SU-DHL-6 (cell line): ENCODE data around the gene ADCY10.

Experiments used
- H2AFZ ChIP-seq: fragments of 200-600 bp; sonication (generic); 2 replicates; pipeline ENCODE4 v1.6.1; 2014; ENCODE audit warnings: low read depth, mild to moderate bottlenecking, moderate library complexity, mixed read lengths, antibody characterized with exemption, low read length; ENCODE audit not compliant: severe bottlenecking
- H3F3A ChIP-seq: fragments of 200-600 bp; shearing (Covaris generic); 2 replicates; pipeline ENCODE4 v1.6.0; 2016; ENCODE audit warnings: antibody characterized with exemption, mild to moderate bottlenecking; ENCODE audit not compliant: insufficient read depth
- H3K27ac ChIP-seq: fragments of 200-600 bp; sonication (generic); 2 replicates; pipeline ENCODE4 v1.5.1; 2016; ENCODE audit warnings: low read depth, mild to moderate bottlenecking, low read length, moderate library complexity, mixed read lengths
- H3K27me3 ChIP-seq: fragments of 200-600 bp; sonication (generic), shearing (Covaris generic); 2 replicates; pipeline ENCODE4 v1.6.0; 2014; ENCODE audit warnings: mild to moderate bottlenecking, low read length
- H3K36me3 ChIP-seq: fragments of 200-600 bp; sonication (generic); 2 replicates; pipeline ENCODE4 v1.6.1; 2014; ENCODE audit warnings: mild to moderate bottlenecking, low read length, mixed read lengths
- H3K4me2 ChIP-seq: fragments of 300-600, 200-600 bp; shearing (Covaris generic), sonication (generic); 2 replicates; pipeline ENCODE4 v1.6.0; 2014; ENCODE audit warnings: low read length, low read depth, mild to moderate bottlenecking; ENCODE audit not compliant: poor library complexity, severe bottlenecking
- H3K4me3 ChIP-seq: fragments of 200-600 bp; sonication (generic); 2 replicates; pipeline ENCODE4 v1.5.1; 2014; ENCODE audit warnings: antibody characterized with exemption, low read length, mild to moderate bottlenecking, mixed read lengths; ENCODE audit not compliant: insufficient read depth, poor library complexity, severe bottlenecking
- H3K79me2 ChIP-seq: fragments of 200-600 bp; sonication (generic); 2 replicates; pipeline ENCODE4 v1.6.1; 2014; ENCODE audit warnings: mild to moderate bottlenecking, low read length, moderate library complexity; ENCODE audit not compliant: insufficient read depth
- H3K9ac ChIP-seq: fragments of 200-600 bp; sonication (generic); 2 replicates; pipeline ENCODE4 v1.7.0; 2014; ENCODE audit warnings: mild to moderate bottlenecking, low read length
- H3K9me2 ChIP-seq: fragments of 200-600 bp; sonication (generic); replicated peaks from 2 replicates; pipeline ENCODE4 v1.6.1; 2014; ENCODE audit warnings: low read length; ENCODE audit not compliant: insufficient read depth
- H3K9me3 ChIP-seq: fragments of 200-600 bp; sonication (generic); 2 replicates; pipeline ENCODE4 v1.6.1; 2014; ENCODE audit warnings: low read length, mixed read lengths; ENCODE audit not compliant: insufficient read depth
- H4K20me1 ChIP-seq: fragments of 200-600 bp; sonication (generic); 2 replicates; pipeline ENCODE4 v1.6.1; 2014; ENCODE audit warnings: low read depth, mild to moderate bottlenecking, antibody characterized with exemption, low read length, moderate library complexity, mixed read lengths
- EZH2phosphoT487 ChIP-seq: fragments of 200-600 bp; sonication (generic), shearing (Covaris generic); conservative IDR thresholded peaks from 2 replicates; pipeline ENCODE4 v1.6.1; 2018; ENCODE audit warnings: mild to moderate bottlenecking, antibody characterized with exemption, low read length, moderate library complexity, mixed read lengths
- TF ChIP-seq, protein P1 (sequence below): fragments of 200-600 bp; sonication (generic); IDR thresholded peaks from one replicate; pipeline ENCODE4 v1.5.1; 2017; ENCODE audit warnings: antibody characterized with exemption, mild to moderate bottlenecking, low read length, moderate library complexity; ENCODE audit not compliant: insufficient read depth, poor library complexity, severe bottlenecking

Gene ADCY10

GRCh38 chr1:167782946-167783345 lies 131.0 kb downstream of the ADCY10 start:
- Histone ChIP-seq H3K36me3 (no peaks in the 10 kb centered on the region), H3K79me2 (no peaks in the 10 kb centered on the region), H4K20me1 (no peaks in the 10 kb centered on the region), H3K9me3 (no peaks in the 10 kb centered on the region), H3F3A (no peaks in the 10 kb centered on the region), H3K9me2 (no peaks in the 10 kb centered on the region), H3K9ac (no peak overlapping the region), H3K27ac (no peak overlapping the region), H3K27me3 (no peaks in the 10 kb centered on the region), H3K4me2 (no peak overlapping the region), H2AFZ (no peak overlapping the region), H3K4me3 (no peak overlapping the region)
- TF ChIP-seq, protein P1, sequence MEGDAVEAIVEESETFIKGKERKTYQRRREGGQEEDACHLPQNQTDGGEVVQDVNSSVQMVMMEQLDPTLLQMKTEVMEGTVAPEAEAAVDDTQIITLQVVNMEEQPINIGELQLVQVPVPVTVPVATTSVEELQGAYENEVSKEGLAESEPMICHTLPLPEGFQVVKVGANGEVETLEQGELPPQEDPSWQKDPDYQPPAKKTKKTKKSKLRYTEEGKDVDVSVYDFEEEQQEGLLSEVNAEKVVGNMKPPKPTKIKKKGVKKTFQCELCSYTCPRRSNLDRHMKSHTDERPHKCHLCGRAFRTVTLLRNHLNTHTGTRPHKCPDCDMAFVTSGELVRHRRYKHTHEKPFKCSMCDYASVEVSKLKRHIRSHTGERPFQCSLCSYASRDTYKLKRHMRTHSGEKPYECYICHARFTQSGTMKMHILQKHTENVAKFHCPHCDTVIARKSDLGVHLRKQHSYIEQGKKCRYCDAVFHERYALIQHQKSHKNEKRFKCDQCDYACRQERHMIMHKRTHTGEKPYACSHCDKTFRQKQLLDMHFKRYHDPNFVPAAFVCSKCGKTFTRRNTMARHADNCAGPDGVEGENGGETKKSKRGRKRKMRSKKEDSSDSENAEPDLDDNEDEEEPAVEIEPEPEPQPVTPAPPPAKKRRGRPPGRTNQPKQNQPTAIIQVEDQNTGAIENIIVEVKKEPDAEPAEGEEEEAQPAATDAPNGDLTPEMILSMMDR: no peak
- no peak for TF ChIP-seq EZH2phosphoT487

GRCh38 chr1:167781558-167781957 lies 132.4 kb downstream of the ADCY10 start:
- no peak overlapping the region for H3K4me2 ChIP-seq
- H3K27me3 ChIP-seq: no peaks in the 10 kb centered on the region
- H3K36me3 ChIP-seq: no peaks in the 10 kb centered on the region
- no peak overlapping the region for H3K4me3 ChIP-seq
- no peaks in the 10 kb centered on the region for H3K9me3 ChIP-seq
- H2AFZ ChIP-seq: no peak overlapping the region
- no peak overlapping the region for H3K9ac ChIP-seq
- H3K79me2 ChIP-seq: no peaks in the 10 kb centered on the region
- H4K20me1 ChIP-seq: no peaks in the 10 kb centered on the region
- TF ChIP-seq, protein P1: no peak
- no peak for TF ChIP-seq EZH2phosphoT487
- no peaks in the 10 kb centered on the region for H3F3A ChIP-seq
- no peak overlapping the region for H3K27ac ChIP-seq
- H3K9me2 ChIP-seq: no peaks in the 10 kb centered on the region

DNA sequence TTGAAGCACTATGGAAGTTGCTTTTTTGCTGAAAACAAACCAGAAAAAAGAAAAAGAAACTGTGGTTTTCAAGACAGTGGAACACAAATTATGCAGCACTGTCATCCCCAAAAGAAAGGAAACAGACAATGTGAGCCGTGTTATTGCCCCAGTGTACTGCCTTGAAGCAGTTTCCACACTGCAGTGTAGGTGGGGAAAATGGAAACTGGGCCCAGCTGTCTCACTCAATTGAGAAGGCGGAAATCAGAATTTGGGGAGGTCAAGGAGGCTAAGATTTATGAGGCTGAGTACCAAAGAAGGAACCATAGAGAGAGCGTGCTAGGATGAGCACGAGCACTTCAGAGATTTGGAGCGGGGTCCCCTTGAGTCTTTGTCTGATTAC lies 136.7 kb downstream of the ADCY10 start:
- H3K9ac ChIP-seq: no peak overlapping the region
- H3F3A ChIP-seq: no peaks in the 10 kb centered on the region
- no peaks in the 10 kb centered on the region for H3K27me3 ChIP-seq
- no peak overlapping the region for H2AFZ ChIP-seq
- no peaks in the 10 kb centered on the region for H3K9me2 ChIP-seq
- H3K4me2 ChIP-seq: no peak overlapping the region
- no peaks in the 10 kb centered on the region for H3K79me2 ChIP-seq
- no peak overlapping the region for H3K27ac ChIP-seq
- no peaks in the 10 kb centered on the region for H3K36me3 ChIP-seq
- no peaks in the 10 kb centered on the region for H3K9me3 ChIP-seq
- H3K4me3 ChIP-seq: no peak overlapping the region
- TF ChIP-seq EZH2phosphoT487: no peak
- TF ChIP-seq, protein P1: no peak
- H4K20me1 ChIP-seq: no peaks in the 10 kb centered on the region
